Pancreas (tissue), 10 donors: Measurements from ENCODE around the gene ACVRL1. TPM values are rescaled to one million over a fixed set of nuclear protein-coding genes. Genes with fewer than 3 reads are reported as not detected.
A peak's percentile ranks its signal among the peaks of the same experiment; 100 is the strongest.

Source experiments
- ATAC-seq, 4 donors: fragments of 200-7000 bp; cut with Tn5 transposase; one replicate each; pipeline versions ENCODE4 v1.8.0 to v1.9.1; 2020; ENCODE audit warnings: mild to moderate bottlenecking in 4 of 4, moderate library complexity in 4 of 4
- DNase-seq, 6 donors: peaks; one replicate each; pipeline ENCODE4 v3.0.0-alpha.2; 2020
- FAIRE-seq: peaks from 2 replicates; lab custom pipeline; 2012; peaks lifted over from hg19 to GRCh38; lab: Jason Lieb, UNC
- H3K27ac ChIP-seq, 4 donors: fragments of 200-600 bp; sonication (generic); 1 replicate in 3 of 4; 2 replicates in 1 of 4; pipeline versions ENCODE4 v1.5.0 to v1.8.0; 2020
- H3K27me3 ChIP-seq, 4 donors: fragments of 200-600 bp; one replicate each; pipeline ENCODE4 v1.8.0; 2021
- H3K36me3 ChIP-seq, 3 donors: fragments of 200-600 bp; sonication (generic) in 1 of 3; one replicate each; pipeline versions ENCODE4 v1.5.0 to v1.8.0; 2020 to 2021
- H3K4me1 ChIP-seq, 3 donors: fragments of 200-600 bp; one replicate each; pipeline ENCODE4 v1.8.0; 2021
- H3K4me3 ChIP-seq, 4 donors: fragments of 200-600 bp; sonication (generic) in 2 of 4; one replicate each; pipeline versions ENCODE4 v1.5.0 to v1.8.0; 2020 to 2021
- H3K9me3 ChIP-seq, 4 donors: fragments of 200-600 bp; one replicate each; pipeline ENCODE4 v1.8.0; 2021
- CTCF ChIP-seq, 4 donors: fragments of 200-600 bp; sonication (generic) in 3 of 4; IDR thresholded peaks; one replicate each; pipeline versions ENCODE4 v1.5.0 to v1.8.0; 2021; ENCODE audit warnings: antibody characterized with exemption in 4 of 4
- WGBS, 2 donors: extraction: QIAGEN DNeasy Blood & Tissue Kit; methylation state at CpG; one replicate each; pipeline ENCODE4 v1.1.7; 2013; 5-methylcytosine and 5-hydroxymethylcytosine counted together
- intact Hi-C, 3 donors: fragments of 100-400 bp; cut with DNase I; formaldehyde crosslinking; loops; one replicate each; pipeline versions ENCODE4 v1.11.1 to v1.14.2; 2022
- polyA plus RNA-seq, 2 donors: library from polyadenylated mRNA; stranded (reverse); fragments of 200-250 nt; gene quantifications; one replicate each; pipeline ENCODE4 v1.2.3, GENCODE V29; 2013
- total RNA-seq, 6 donors: library from RNA; stranded (reverse); fragmentation: NEBNext Ultra II Directional in 4 of 6; extraction: Animal tissue kit (Norgen Biotek cat#: 25700) in 4 of 6; gene quantifications; one replicate each; pipeline versions ENCODE4 v1.2.1 to v1.2.4, GENCODE V29; 2021 to 2023
- donor health status: healthy with polysubstance abuse.
- donor health status: DM: no; HTN: no; CAD: no; lungs with moderate emphysema.
- donor health status: DM: no; HTN: no; CAD: no.
- donor health status: control.
- donor health status: control.
- donor health status: Bipolar disorder and iron deficiency.
- donor health status: DM: yes; HTN: yes; CAD: no.
- donor health status: DM: no; HTN: no; CAD: no.
- donor health status: DM: no; HTN: no; CAD: no.
- donor health status: DM: yes; HTN: yes; CAD: no.

The ACVRL1 gene
- total and polyA plus RNA-seq, 8 donors: 6.6 to 20.8 (median 13.1) TPM

DNA sequence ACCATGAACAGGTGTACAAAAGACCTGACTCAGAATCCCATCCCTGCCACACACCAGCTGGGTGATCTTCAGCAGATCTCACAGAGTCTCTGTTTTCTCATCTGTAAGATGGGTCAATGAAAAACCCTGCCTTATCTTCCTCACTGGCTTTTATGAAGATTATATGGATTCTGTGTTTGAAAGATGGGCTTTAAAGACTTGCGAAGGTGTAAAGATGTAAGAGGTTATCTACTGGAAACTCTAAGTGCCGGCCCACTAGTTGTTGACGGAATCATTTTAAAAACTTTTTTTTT is 34.7 kb upstream of the ACVRL1 start:
- FAIRE-seq: no peak
- DNase-seq: no peak
- 91 to 94% methylated on average over 3 of the region's 3 CpGs for WGBS, 2 donors
- Histone ChIP-seq H3K4me1 (no peaks in the 10 kb centered on the region), H3K4me3 (no peak overlapping the region), H3K27ac (no peak overlapping the region), H3K27me3 (no peaks in the 10 kb centered on the region), H3K36me3 (no peaks in the 10 kb centered on the region), H3K9me3 (no peaks in the 10 kb centered on the region)
- intact Hi-C loops: no loop called here
- ATAC-seq: no peak
- TF ChIP-seq CTCF (IDR thresholded peaks at IDR 0.05): no peak

DNA sequence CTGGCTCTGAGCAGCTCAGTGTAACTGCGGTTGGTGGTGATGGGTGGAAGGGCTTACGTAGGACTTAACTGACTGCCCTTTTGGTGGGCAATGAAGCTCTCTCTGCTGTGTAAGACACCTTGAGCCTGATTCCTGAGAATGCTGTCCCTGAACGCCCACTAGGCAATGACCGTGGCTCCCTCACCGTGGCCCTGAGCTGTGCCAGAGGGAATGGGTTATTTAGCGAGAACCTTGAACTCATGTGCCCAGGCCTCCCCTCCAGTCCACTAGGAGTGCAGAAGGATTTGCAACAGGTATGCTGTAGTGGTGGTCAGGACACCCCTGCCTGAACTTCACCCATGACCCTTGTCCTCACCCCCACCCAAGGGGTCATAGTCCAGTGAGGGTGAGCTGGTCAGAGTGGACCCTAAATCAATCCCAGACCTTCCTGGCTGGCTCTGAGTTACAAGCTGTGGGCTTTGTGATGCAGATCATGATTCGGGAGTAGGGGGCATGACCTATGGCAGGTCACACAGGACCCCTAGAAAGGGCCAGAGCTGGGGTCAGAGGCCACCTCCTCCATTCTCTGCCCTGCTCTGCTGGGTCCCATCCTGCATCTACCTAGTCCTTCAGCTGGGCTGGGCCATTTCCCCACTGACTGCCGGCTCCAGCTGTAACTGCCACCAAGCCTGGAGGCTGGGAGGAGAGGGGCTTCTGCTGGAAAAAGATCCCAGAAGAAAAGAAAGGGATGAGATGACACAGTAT is 33.9 kb upstream of the ACVRL1 start:
- TF ChIP-seq CTCF (IDR thresholded peaks at IDR 0.05): no peak
- 71 to 79% methylated on average over 8 of the region's 8 CpGs for WGBS, 2 donors
- Histone ChIP-seq H3K27ac (no peak overlapping the region), H3K27me3 (no peaks in the 10 kb centered on the region), H3K9me3 (no peaks in the 10 kb centered on the region), H3K36me3 (no peaks in the 10 kb centered on the region), H3K4me3 (no peak overlapping the region), H3K4me1 (no peaks in the 10 kb centered on the region)
- ATAC-seq (no peak), DNase-seq (peak in 1 of 6 donors; percentile 21), FAIRE-seq (no peak)
- intact Hi-C loops: no loop called here

GRCh38 chr12:51874000-51874399 is 33.3 kb upstream of the ACVRL1 start:
- 37 to 48% methylated on average over 8 of the region's 8 CpGs for WGBS, 2 donors
- Histone ChIP-seq H3K4me1 (no peaks in the 10 kb centered on the region), H3K36me3 (no peaks in the 10 kb centered on the region), H3K4me3 (no peak overlapping the region), H3K9me3 (no peaks in the 10 kb centered on the region), H3K27me3 (no peaks in the 10 kb centered on the region), H3K27ac (no peak overlapping the region)
- FAIRE-seq (no peak), DNase-seq (no peak), ATAC-seq (no peak)
- intact Hi-C loops: no loop called here
- TF ChIP-seq CTCF (IDR thresholded peaks at IDR 0.05): no peak

DNA sequence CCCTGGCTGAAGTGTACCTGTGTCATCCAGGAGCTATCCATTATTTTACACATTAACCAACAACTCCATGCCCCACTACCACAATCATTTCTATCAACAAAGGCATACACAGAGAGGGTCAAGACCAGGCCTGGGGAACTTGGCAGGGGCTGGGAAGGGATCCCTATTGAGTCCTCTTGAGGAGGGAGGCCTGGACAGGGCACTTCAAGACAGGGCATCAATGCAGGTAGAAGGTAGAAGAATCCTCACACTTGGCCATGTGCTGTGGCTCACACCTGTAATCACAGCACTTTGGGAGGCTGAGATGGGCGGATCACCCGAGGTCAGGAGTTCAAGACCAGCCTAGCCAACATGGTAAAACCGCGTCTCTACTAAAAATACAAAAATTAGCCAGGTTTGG is 32.8 kb upstream of the ACVRL1 start:
- FAIRE-seq (no peak), DNase-seq (no peak), ATAC-seq (no peak)
- no peaks in the 10 kb centered on the region for H3K36me3 ChIP-seq
- no peaks in the 10 kb centered on the region for H3K9me3 ChIP-seq
- H3K27ac ChIP-seq: no peak overlapping the region
- no peak for TF ChIP-seq CTCF (IDR thresholded peaks at IDR 0.05)
- H3K27me3 ChIP-seq: no peaks in the 10 kb centered on the region
- WGBS, 2 donors: 79 to 81% methylated on average over 4 of the region's 4 CpGs
- intact Hi-C loops: no loop called here
- no peak overlapping the region for H3K4me3 ChIP-seq
- no peaks in the 10 kb centered on the region for H3K4me1 ChIP-seq

GRCh38 chr12:51879102-51879501 is 28.2 kb upstream of the ACVRL1 start:
- TF ChIP-seq CTCF (IDR thresholded peaks at IDR 0.05): no peak
- H3K9me3 ChIP-seq: no peaks in the 10 kb centered on the region
- no peak for FAIRE-seq
- no peaks in the 10 kb centered on the region for H3K27me3 ChIP-seq
- no peaks in the 10 kb centered on the region for H3K4me1 ChIP-seq
- no peak for ATAC-seq
- WGBS, 2 donors: 85 to 96% methylated on average over 3 of the region's 3 CpGs
- no peak for DNase-seq
- no peak overlapping the region for H3K27ac ChIP-seq
- intact Hi-C loops: no loop called here
- no peaks in the 10 kb centered on the region for H3K36me3 ChIP-seq
- H3K4me3 ChIP-seq: no peak overlapping the region
